HUES48 (cell line): ENCODE data around the gene MAD2L2.

ENCODE experiments used
- H3K27ac ChIP-seq: one replicate; pipeline ENCODE4 v1.7.0; 2013; ENCODE audit warnings: low read depth, low read length, inconsistent platforms
- H3K27me3 ChIP-seq: 2 replicates; pipeline ENCODE4 v1.6.1; 2013; ENCODE audit warnings: mild to moderate bottlenecking, low read length; ENCODE audit not compliant: control insufficient read depth, insufficient read depth
- H3K36me3 ChIP-seq: 2 replicates; pipeline ENCODE4 v1.6.1; 2013; ENCODE audit warnings: low read length; ENCODE audit not compliant: control insufficient read depth, insufficient read depth
- H3K4me1 ChIP-seq: 2 replicates; pipeline ENCODE4 v1.6.1; 2013; ENCODE audit warnings: mild to moderate bottlenecking, low read length; ENCODE audit not compliant: control insufficient read depth, insufficient read depth
- H3K4me3 ChIP-seq: 2 replicates; pipeline ENCODE4 v1.5.1; 2013; ENCODE audit warnings: mild to moderate bottlenecking, low read depth, low read length
- H3K9ac ChIP-seq: 2 replicates; pipeline ENCODE4 v1.6.1; 2013; ENCODE audit warnings: mild to moderate bottlenecking, low read depth, low read length, moderate library complexity
- H3K9me3 ChIP-seq: 2 replicates; pipeline ENCODE4 v1.6.1; 2013; ENCODE audit warnings: low read length; ENCODE audit not compliant: control insufficient read depth, insufficient read depth

The MAD2L2 gene

GRCh38 chr1:11626551-11626950, 54.4 kb downstream of the MAD2L2 start:
- Histone ChIP-seq H3K27ac (no peak overlapping the region), H3K4me1 (no peaks in the 10 kb centered on the region)

More at GRCh38 chr1:11626551-11626950, 54.4 kb downstream of the MAD2L2 start:
- Histone ChIP-seq H3K27me3 (no peaks in the 10 kb centered on the region), H3K9me3 (no peaks in the 10 kb centered on the region), H3K36me3 (no peaks in the 10 kb centered on the region), H3K9ac (no peak overlapping the region), H3K4me3 (no peak overlapping the region)
